ENCODE data around the gene ACTR2. TPM values are rescaled to one million over a fixed set of nuclear protein-coding genes. Genes with fewer than 3 reads are reported as not detected.

Gene ACTR2
- total and polyA plus RNA-seq, 9 of the 15 experiments (the other 6 are each of a cell fraction or from before 2014, with no cell fraction given), result 47.3 to 239 (median 108) TPM

GRCh38 chr2:65299246-65299645, 71.6 kb downstream of the ACTR2 start (continued):
- TF ChIP-seq, protein P1, sequence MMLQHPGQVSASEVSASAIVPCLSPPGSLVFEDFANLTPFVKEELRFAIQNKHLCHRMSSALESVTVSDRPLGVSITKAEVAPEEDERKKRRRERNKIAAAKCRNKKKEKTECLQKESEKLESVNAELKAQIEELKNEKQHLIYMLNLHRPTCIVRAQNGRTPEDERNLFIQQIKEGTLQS (IDR thresholded peaks at IDR 0.05), result peak; percentile 60
- TF ChIP-seq, protein P1 (CRISPR knock-in tag; conservative IDR thresholded peaks at IDR 0.05), result no peak
- no peak for TF ChIP-seq TCF15 (CRISPR knock-in tag; IDR thresholded peaks at IDR 0.05)
- TF ChIP-seq CBFA2T3 (IDR thresholded peaks at IDR 0.05), result peak; percentile 21; the same call in 1 of the 2 replicates

DNA sequence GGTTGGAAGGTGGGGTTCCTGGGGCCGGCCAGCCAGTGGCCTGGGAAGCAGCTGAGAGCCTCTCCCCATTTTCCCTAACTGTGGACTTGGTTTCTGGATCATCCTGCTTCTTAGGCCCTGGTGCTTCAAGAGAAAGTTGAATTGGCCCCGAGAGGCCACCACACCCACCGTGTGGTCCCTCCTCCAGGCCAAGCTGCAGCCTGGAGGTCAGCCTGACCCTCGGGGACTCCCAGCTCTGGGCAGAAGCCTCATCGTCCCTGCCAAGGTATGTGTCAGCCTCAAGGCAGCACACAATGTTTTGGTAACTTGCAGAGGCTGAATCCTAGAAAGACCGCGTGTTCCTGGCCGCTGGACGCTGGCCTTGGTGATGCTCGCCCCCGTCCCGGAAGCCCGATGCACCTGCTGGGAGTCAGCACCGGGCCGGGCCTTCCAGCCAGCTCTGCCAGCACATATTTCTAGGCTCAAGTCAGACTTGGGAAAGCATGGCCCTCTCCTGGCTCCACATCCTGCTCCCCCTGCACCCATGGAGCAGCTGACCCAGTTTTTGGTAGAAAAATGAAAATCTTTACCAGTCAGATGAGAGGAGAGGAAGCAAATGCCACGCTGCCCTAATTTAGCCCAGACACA, 72.6 kb downstream of the ACTR2 start:
- Histone ChIP-seq H4K20me1 (replicated peaks; ENCODE audit: control insufficient read depth, insufficient read depth, low read length) (no peaks in the 10 kb centered on the region), H3K9me1 (ENCODE audit: control insufficient read depth, insufficient read depth, low read length) (no peaks in the 10 kb centered on the region), H3K27ac (ENCODE audit: extremely low read depth, low read depth, low read length) (no peak overlapping the region; the same call in 2 of the 3 replicates), H3K27me3 (ENCODE audit: control insufficient read depth in 2 of 2, insufficient read depth in 2 of 2, low read length in 2 of 2) (no peaks in the 10 kb centered on the region), H3K79me2 (ENCODE audit: control insufficient read depth, insufficient read depth, low read length) (no peaks in the 10 kb centered on the region), H3K9me3 (replicated peaks; ENCODE audit: control insufficient read depth, insufficient read depth, low read depth, low read length) (no peaks in the 10 kb centered on the region), H3K36me3 (ENCODE audit: control insufficient read depth, insufficient read depth, low read length) (no peaks in the 10 kb centered on the region), H3K9ac (ENCODE audit: insufficient read depth in 1 of 2, low read depth in 2 of 2, low read length in 2 of 2) (peak overlapping the region in 1 of 2 experiments; percentile 77; a peak in 2 of 4 replicates), H3K4me1 (replicated peaks in 1 of 2; ENCODE audit: control insufficient read depth in 2 of 2, insufficient read depth in 2 of 2, low read length in 2 of 2) (peaks cover 12 to 15% of the 10 kb centered on the region in 2 experiments), H3K4me3 (no peak overlapping the region), H3K4me2 (ENCODE audit: insufficient read depth, low read length) (no peak overlapping the region), H2AFZ (ENCODE audit: low read depth, low read length) (peak overlapping the region; percentile 30; the same call in 1 of the 2 replicates)
- TF ChIP-seq ZNF407 (IDR thresholded peaks at IDR 0.05; ENCODE audit: low read depth) (peak; percentile 65), ZNF707 (CRISPR knock-in tag; conservative IDR thresholded peaks at IDR 0.05) (no peak)
- POLR2A ChIA-PET, result interaction anchor here (0.5 to 1.0 kb wide), 3 partner anchors 11 to 309 kb away, joined by 3 read pairs; no protein-coding TSS in a partner anchor
- BruUV-seq (replicated peaks), result no TSS peak
- no peak for FAIRE-seq
- intact Hi-C loops (cut with micrococcal nuclease) (no loop called here), in situ Hi-C loops (cut with MboI) (no loop called here)
- ATAC-seq, result peak; percentile 46
- CTCF ChIA-PET (ENCODE audit: low intra/inter-chr PET ratio), result no interaction called here
- 73% methylated on average over 15 of the region's 16 CpGs for whole genome bisulfite sequencing (ENCODE audit: insufficient coverage, low coverage, missing lambda C conversion rate)
- no peak for DNase-seq (ENCODE audit: extremely low read depth in 1 of 4, low spot score in 3 of 4)

Measured in K562 (cell line).